GM19351 (cell line): ENCODE measurements around the gene SYDE2.
A peak's percentile ranks its signal among the peaks of the same experiment; 100 is the strongest.
"Not testable (repeated sequence)": the region's sequence is repeated elsewhere in the genome, so short reads cannot be mapped to it uniquely, and the experiment has no call there.

ENCODE experiments used
- ATAC-seq: cut with Tn5 transposase; IDR thresholded peaks from one replicate; pipeline ENCODE4 v1.9.1; 2021; ENCODE audit warnings: mild to moderate bottlenecking, moderate library complexity; ENCODE audit not compliant: unreplicated experiment

The SYDE2 gene

DNA sequence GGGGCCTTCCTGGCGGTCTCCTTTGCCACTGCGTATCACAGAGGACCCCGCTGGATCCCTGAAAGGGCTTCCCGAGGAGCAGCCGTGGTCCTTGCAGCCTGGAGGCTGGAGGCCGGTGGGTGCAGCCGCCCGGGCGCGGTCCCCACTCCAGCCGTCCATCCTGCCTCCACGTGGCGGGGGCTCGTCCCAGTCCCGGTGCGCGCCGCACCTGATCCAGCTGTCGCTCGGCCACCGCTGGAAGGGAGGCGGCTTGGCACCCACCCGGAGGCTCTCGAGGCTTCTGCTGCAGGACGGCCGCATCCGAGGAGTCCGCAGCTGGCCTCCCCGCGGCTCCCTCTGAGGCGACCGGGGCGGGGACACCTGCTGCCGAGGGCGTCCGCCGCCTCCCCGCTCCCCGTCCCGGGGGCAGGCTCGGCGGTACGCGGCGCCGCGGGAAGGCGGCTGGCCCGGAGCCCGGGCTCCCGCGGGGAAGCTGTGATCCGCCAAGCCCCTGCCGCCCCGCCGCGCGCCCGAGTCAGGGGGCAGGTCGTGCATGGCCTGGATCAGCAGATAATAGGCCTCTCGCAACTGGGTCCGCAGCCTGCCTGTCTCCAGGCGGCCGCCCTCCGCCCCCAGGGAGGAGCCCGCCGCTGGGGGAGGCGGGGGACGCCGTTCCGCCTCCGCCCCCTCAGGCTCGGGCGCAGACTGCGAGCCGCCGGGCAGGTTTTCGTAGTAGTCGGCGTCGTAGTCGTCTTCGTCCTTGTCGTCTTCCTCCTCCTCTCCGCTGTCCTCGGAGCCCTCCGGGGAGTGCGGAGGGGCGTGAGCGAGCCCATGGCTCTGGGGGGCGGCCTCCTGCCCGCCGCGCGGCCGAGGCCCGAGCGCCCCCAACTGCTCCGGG lies at the start of gene SYDE2:
TSS of gene SYDE2 (minus strand) at position 554 of the 877 bp plus-strand sequence. CDS start at position 534, 20 bp downstream.
- ATAC-seq = peak; percentile 81

GRCh38 chr1:85249042-85249441 lies 48.2 kb upstream of the SYDE2 start:
- ATAC-seq = not testable (repeated sequence)

DNA sequence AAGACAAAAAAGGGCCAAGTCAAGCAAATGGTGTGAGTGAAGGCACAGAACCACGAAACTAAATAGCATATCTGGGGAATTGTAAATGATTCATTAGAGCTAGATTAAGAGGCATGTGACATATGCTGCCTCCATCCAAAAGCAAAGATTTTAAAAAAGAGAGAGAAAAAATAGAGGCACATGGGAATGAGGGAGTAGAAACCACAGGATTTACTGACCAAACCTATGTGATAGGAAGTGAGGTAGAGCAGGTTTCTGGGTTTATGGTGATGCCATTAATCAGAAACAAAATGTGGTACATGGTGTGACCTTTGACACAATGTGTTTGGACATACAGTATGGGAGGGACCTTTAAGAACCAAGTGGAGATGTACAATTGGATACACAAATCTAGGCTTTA lies 45.1 kb upstream of the SYDE2 start:
- no peak for ATAC-seq

DNA sequence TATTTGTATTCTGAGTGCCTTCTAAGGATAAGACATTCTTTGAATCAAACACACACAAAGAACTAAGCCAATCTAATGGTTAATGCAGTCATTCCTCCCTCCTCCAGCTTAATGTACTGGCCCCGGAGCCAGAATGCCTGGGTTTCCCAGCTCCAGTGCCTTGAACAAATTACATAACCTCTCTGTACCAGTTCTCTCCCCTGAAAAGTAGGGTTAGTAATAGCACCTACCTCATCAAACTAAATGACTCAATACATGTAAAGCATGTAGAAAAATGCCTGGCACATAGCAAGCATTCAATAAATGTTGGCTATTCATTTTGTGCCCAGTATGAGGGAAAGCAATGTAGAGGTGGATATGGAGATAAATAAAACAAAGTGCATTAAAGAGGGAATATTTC lies 44.6 kb upstream of the SYDE2 start:
- ATAC-seq = no peak

DNA sequence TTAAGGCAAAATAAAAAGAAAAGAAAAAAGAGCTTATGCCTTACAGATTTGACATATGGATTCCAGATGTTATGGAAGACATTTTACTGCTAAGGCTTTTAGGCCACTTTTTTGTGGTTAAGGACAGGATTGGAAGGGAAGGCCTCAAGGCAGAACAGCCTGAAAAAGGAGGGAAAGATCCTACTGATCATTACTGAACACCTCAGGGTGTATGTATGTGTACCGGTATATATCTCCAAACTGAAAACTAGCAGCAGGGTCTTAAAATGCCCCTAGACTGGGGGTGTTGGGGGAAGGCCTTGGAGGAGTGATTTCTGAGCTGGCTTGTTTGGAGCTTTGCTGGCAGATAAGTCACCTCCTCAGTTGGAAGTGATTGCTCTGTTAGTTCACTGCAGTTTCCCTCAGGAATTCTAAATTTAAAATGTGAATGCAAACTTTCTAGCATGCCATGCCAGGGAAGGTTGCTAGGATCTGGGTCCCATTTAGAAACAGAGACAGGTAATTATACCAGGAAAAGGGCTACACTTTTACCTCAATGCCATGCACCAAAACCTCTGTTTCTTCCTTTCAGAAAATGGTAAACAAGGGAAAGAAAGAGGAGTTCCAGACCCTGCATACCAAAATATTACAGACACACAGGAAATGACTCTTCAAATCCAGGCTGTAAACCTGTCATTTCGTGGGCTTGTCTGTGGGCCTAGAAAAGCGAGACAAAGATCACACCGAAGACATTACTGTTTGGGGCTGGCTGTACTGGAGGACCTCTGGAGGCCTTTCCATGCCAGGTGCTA lies 43.6 kb upstream of the SYDE2 start:
- no peak for ATAC-seq

GRCh38 chr1:85243372-85243771 lies 42.6 kb upstream of the SYDE2 start:
- no peak for ATAC-seq

GRCh38 chr1:85240643-85241042 lies 39.8 kb upstream of the SYDE2 start:
- no peak for ATAC-seq

DNA sequence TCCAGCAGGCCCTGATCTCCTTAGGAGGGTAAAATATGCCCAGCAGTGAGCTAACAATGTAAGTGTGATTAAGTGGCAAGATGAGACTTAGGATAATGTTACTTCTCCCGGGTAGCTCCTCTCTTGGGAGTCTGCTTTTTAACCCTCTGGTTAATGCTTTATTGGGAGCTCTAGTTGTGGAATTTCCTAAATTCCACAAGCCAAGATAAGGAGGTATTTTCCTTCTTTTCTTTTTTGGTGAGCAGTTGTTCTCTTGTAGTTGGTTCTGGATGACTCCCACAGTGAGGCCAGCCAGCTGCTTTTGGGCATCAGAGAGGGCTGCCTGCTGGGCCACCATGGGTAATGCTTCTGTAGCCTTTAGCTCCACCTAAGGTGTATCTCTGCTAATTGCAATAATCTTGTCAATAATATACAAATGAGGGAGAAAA lies 39.4 kb upstream of the SYDE2 start:
- peak; percentile 79 for ATAC-seq

- no peak for ATAC-seq
Measured at GRCh38 chr1:85237613-85238012, 36.8 kb upstream of the SYDE2 start.

GRCh38 chr1:85230305-85230977 lies 29.6 kb upstream of the SYDE2 start:
- no peak for ATAC-seq

DNA sequence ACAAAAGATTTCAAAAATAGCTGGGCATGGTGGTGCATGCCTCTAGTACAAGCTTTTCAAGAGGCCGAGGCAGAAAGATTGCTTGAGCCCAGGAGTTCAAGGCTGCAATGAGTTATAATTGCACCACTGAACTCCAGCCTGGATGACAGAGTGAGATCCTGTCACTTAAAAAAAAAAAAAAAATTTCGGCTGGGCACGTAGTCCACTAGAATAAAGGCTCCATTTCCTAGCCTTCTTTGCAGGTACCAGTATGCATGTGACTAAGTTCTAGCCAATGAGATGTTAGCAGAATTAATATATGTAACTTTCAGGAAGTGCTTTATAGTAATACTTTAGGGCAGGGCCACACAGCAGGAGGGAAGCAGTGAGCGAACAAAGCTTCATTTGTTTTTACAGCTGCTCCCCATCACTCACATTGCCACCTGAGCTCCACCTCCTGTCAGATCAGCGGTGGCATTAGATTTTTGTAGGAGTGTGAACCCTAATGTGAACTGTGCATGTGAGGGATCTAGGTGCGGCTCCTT lies 28.8 kb upstream of the SYDE2 start:
- no peak for ATAC-seq

GRCh38 chr1:85228972-85229371 lies 28.2 kb upstream of the SYDE2 start:
- no peak for ATAC-seq

DNA sequence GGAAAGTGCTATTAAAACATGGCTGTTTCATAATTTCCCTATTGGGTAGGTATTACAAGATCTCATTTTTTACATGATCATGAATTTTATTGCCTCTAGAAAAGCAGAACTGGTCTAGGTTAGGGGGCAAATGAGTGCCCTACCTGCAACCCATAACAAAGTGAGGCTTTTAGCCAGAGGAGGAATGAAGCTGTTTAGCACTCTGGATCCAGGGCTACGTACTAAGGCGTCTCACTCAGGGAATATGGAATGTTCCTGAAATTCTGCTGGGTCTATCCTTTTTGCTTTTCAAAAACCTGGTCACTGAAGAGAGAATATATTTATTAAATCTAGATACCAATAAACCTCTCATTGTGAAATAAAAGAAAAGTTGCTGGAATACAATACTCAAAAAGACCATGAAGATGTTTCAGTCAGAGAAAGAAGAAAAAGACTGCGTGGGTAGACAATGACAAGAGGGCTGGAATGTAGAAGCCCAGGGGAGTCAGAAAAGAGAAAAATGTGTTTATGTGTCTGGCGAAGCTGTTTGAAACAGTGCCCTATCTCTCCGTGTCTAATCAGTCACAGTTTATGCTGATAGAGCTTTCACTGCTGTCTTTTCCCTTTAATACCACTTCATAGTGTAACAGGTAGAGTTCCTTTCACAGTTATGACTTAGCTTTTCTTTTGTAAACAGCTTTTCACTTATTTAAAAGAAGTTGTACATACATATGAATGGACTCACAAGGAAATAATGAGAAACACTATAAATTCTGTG lies 25.0 kb upstream of the SYDE2 start:
- no peak for ATAC-seq

- no peak for ATAC-seq
Measured at GRCh38 chr1:85224734-85225623, 24.2 kb upstream of the SYDE2 start.

DNA sequence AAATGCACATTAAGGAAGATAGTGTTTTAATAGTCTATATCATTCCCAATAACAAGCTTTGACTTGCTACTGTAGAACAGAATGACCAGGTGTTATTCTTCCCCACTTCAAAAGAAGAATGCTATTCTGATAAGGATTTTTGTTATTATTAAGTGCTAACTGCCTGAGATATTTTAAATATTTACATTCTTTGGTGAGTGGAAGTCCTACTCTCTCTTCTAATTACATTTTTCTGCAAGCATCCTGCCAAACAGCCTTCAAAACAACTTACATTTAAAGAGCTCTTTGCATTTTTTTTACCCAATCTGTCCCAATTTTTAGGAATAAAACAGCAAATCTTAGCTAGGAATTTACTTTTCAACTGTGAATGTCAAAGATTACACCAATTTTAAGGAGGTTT lies 23.5 kb upstream of the SYDE2 start:
- ATAC-seq = no peak

GRCh38 chr1:85223334-85223733 lies 22.5 kb upstream of the SYDE2 start:
- ATAC-seq = no peak

DNA sequence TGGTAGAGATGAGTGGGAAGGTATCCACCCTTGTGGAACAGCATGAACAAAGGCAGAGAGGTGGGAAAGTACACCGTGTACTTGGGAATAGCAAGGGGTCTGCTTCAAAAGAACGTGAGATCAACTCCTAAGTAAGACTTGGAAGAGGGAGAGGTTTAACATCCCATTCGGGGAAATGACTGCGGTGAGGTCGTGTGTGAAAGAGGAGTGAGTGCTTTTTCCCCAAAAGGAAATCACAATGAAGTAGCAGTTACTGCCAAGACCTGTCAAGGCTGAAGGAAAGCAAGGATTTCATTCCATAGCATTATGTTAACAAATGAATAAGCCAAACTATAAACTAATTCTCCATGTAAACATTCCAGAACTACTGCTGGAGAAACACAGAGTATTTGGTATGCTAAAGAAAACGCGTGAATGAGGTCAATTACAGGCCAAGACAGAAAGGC lies 20.0 kb upstream of the SYDE2 start:
- ATAC-seq = no peak

GRCh38 chr1:85219853-85220610 lies 19.2 kb upstream of the SYDE2 start:
- no peak for ATAC-seq

DNA sequence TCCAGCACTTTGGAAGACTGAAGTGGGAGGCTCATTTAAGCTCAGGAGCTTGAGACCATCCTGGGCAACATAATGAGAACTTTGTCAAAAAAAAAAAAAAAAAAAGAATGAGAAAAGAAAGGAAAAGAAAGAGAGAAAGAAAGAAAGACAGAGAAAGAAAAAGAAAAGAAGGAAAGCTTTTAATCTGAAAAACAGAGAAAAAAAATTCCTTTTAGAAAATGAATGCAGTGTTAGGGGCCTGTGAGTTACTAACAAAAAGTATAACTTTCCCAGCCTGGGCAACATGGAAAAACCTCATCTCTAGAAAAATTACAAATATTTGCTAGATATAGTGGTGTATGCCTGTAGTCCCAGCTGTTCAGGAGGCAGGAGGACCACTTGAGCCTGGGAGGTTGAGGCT lies 15.9 kb upstream of the SYDE2 start:
- no peak for ATAC-seq
